Coronary artery (tissue), 2 donors: ENCODE results near the gene HSP90AA1.

ENCODE experiments used
- DNase-seq: peaks from one replicate; pipeline ENCODE4 v3.0.0-alpha.2; 2017; ENCODE audit warnings: low spot score
- H3K27ac ChIP-seq, 2 donors: fragments of 200-600 bp; sonication (generic); one replicate each; pipeline ENCODE4 v1.5.1; 2016 to 2019
- H3K4me3 ChIP-seq: fragments of 200-600 bp; sonication (generic); 2 replicates; pipeline ENCODE4 v1.5.1; 2016; ENCODE audit warnings: mild to moderate bottlenecking, moderate library complexity
- CTCF ChIP-seq: fragments of 200-600 bp; sonication (generic); IDR thresholded peaks from one replicate; pipeline ENCODE4 v1.5.1; 2019; ENCODE audit warnings: antibody characterized with exemption

HSP90AA1 gene

GRCh38 chr14:102055181-102055901 lies 31.5 kb downstream of the HSP90AA1 start:
- no peak overlapping the region for H3K27ac ChIP-seq
- no peak overlapping the region for H3K4me3 ChIP-seq
- TF ChIP-seq CTCF = no peak
- no peak for DNase-seq

- Histone ChIP-seq H3K27ac (no peak overlapping the region), H3K4me3 (no peak overlapping the region)
- TF ChIP-seq CTCF = no peak
- DNase-seq = no peak
These were observed 34.3 kb downstream of the HSP90AA1 start for GRCh38 chr14:102052522-102052921.

GRCh38 chr14:102050625-102051024 lies 36.2 kb downstream of the HSP90AA1 start:
- H3K27ac ChIP-seq = no peak overlapping the region
- no peak for TF ChIP-seq CTCF

GRCh38 chr14:102050026-102050405 lies 36.8 kb downstream of the HSP90AA1 start:
- H3K27ac ChIP-seq = no peak overlapping the region
- no peak for DNase-seq
- H3K4me3 ChIP-seq = no peak overlapping the region
- TF ChIP-seq CTCF = no peak

More at GRCh38 chr14:102050625-102051024, 36.2 kb downstream of the HSP90AA1 start:
- no peak for DNase-seq
- no peak overlapping the region for H3K4me3 ChIP-seq

- TF ChIP-seq CTCF = no peak
- no peak for DNase-seq
- Histone ChIP-seq H3K27ac (no peak overlapping the region), H3K4me3 (no peak overlapping the region)
These were observed 37.4 kb downstream of the HSP90AA1 start for GRCh38 chr14:102049258-102050025.

- no peak for TF ChIP-seq CTCF
- Histone ChIP-seq H3K4me3 (no peak overlapping the region), H3K27ac (no peak overlapping the region)
- DNase-seq = no peak
These were observed 38.9 kb downstream of the HSP90AA1 start for GRCh38 chr14:102047808-102048540.
